Endothelial cell of umbilical vein (primary cell): ENCODE results near the gene ZNF268. TPM values are rescaled to one million over a fixed set of nuclear protein-coding genes. Genes with fewer than 3 reads are reported as not detected.
"Not testable (repeated sequence)": the region's sequence is repeated elsewhere in the genome, so short reads cannot be mapped to it uniquely, and the experiment has no call there.

Experiments used
- BruUV-seq: library from RNA; stranded (reverse); fragments of 400-500 nt; replicated peaks from 2 replicates; lab custom pipeline; 2021; lab: Mats Ljungman, UMichigan
- CTCF ChIA-PET: fragments of 300-600, 350-600 bp; sonication (Branson Sonifier 250); formaldehyde crosslinking; loops from one replicate; lab custom pipeline; 2021; ENCODE audit warnings: antibody characterized with exemption, inconsistent platforms; lab: Charles Lee
- POLR2A ChIA-PET: fragments of 300-600, 350-600 bp; sonication (Branson Sonifier 250); formaldehyde crosslinking; loops from one replicate; lab custom pipeline; 2021; ENCODE audit warnings: antibody characterized with exemption, inconsistent platforms; lab: Charles Lee
- DNase-seq: peaks from one replicate; pipeline ENCODE4 v3.0.0-alpha.2; 2011; ENCODE audit warnings: low read depth, low spot score
- FAIRE-seq: peaks from 2 replicates; lab custom pipeline; 2011; peaks lifted over from hg19 to GRCh38; lab: Jason Lieb, UNC
- H2AFZ ChIP-seq: 2 replicates; pipeline ENCODE4 v1.6.0; 2012; ENCODE audit warnings: low read depth, low read length, control low read depth, inconsistent platforms
- H3K27ac ChIP-seq: 2 replicates; pipeline ENCODE4 v1.5.1; 2011; ENCODE audit warnings: low read depth, mild to moderate bottlenecking, control low read depth, low read length, moderate library complexity; ENCODE audit not compliant: insufficient read depth
- H3K27me3 ChIP-seq, 2 experiments: 2 replicates each; pipeline versions ENCODE4 v1.6.0 to v1.6.1; 2011; ENCODE audit warnings: low read length in 2 of 2, mixed read lengths in 1 of 2; ENCODE audit not compliant: control insufficient read depth in 2 of 2, insufficient read depth in 2 of 2
- H3K36me3 ChIP-seq, 2 experiments: 2 replicates in 1 of 2; 3 replicates in 1 of 2; pipeline ENCODE4 v1.5.1; 2011; ENCODE audit warnings: low read length in 2 of 2, mild to moderate bottlenecking in 1 of 2, moderate library complexity in 1 of 2; ENCODE audit not compliant: control insufficient read depth in 2 of 2, insufficient read depth in 2 of 2; ENCODE audit errors: extremely low read depth in 1 of 2
- H3K4me1 ChIP-seq: 3 replicates; pipeline ENCODE4 v1.5.1; 2011; ENCODE audit warnings: mild to moderate bottlenecking, low read length; ENCODE audit not compliant: control insufficient read depth, insufficient read depth; ENCODE audit errors: extremely low read depth
- H3K4me2 ChIP-seq: 2 replicates; pipeline ENCODE4 v1.6.1; 2011; ENCODE audit warnings: low read length, control low read depth, mixed read lengths; ENCODE audit not compliant: insufficient read depth
- H3K4me3 ChIP-seq, 3 experiments: fragments of 200-600 bp in 1 of 3; sonication (generic), shearing (Covaris generic) in 1 of 3; replicated peaks in 1 of 3; 2 replicates each; pipeline ENCODE4 v1.5.1; 2011 to 2016; ENCODE audit warnings: control low read depth in 3 of 3, low read length in 3 of 3, mild to moderate bottlenecking in 2 of 3, inconsistent platforms in 1 of 3, low read depth in 1 of 3, moderate library complexity in 1 of 3; ENCODE audit not compliant: insufficient read depth in 1 of 3
- H3K79me2 ChIP-seq: 2 replicates; pipeline ENCODE4 v1.6.0; 2012; ENCODE audit warnings: low read length, inconsistent platforms; ENCODE audit not compliant: control insufficient read depth, insufficient read depth
- H3K9ac ChIP-seq: replicated peaks from 2 replicates; pipeline ENCODE3; 2011; ENCODE audit warnings: low read length, control low read depth; ENCODE audit not compliant: insufficient read depth; ENCODE audit errors: extremely low read depth
- H3K9me1 ChIP-seq: replicated peaks from 3 replicates; pipeline ENCODE4 v1.6.0; 2011; ENCODE audit warnings: mild to moderate bottlenecking, low read length; ENCODE audit not compliant: control insufficient read depth, insufficient read depth; ENCODE audit errors: extremely low read depth
- H3K9me3 ChIP-seq: replicated peaks from 2 replicates; pipeline ENCODE4 v1.5.1; 2012; ENCODE audit warnings: low read length, inconsistent platforms; ENCODE audit not compliant: control insufficient read depth, insufficient read depth
- H4K20me1 ChIP-seq: replicated peaks from 2 replicates; pipeline ENCODE3; 2011; ENCODE audit warnings: mild to moderate bottlenecking, low read length; ENCODE audit not compliant: control insufficient read depth, insufficient read depth; ENCODE audit errors: extremely low read depth
- EZH2 ChIP-seq: IDR thresholded peaks from 2 replicates; pipeline ENCODE4 v1.6.1; 2012; ENCODE audit warnings: borderline replicate concordance, low read depth, mild to moderate bottlenecking, moderate library complexity, low read length, inconsistent platforms; ENCODE audit not compliant: severe bottlenecking
- FOS ChIP-seq: IDR thresholded peaks from 2 replicates; pipeline ENCODE4 v1.6.1; 2011; ENCODE audit warnings: mild to moderate bottlenecking, low read length, moderate library complexity, borderline replicate concordance; ENCODE audit not compliant: insufficient read depth
- GATA2 ChIP-seq: IDR thresholded peaks from 2 replicates; pipeline ENCODE4 v1.7.0; 2011; ENCODE audit warnings: low read depth, mild to moderate bottlenecking, moderate library complexity, mixed read lengths, low read length; ENCODE audit not compliant: insufficient read length, insufficient read depth
- JUN ChIP-seq: IDR thresholded peaks from 2 replicates; pipeline ENCODE4 v1.6.1; 2011; ENCODE audit warnings: borderline replicate concordance, low read depth; ENCODE audit not compliant: insufficient read length, insufficient read depth
- MYC ChIP-seq: IDR thresholded peaks from one replicate; pipeline ENCODE4 v1.6.1; 2011; ENCODE audit warnings: mild to moderate bottlenecking, low read depth, low read length
- POLR2A ChIP-seq: IDR thresholded peaks from 2 replicates; pipeline ENCODE4 v1.6.1; 2012; ENCODE audit warnings: low read depth, mild to moderate bottlenecking, control low read depth, low read length
- POLR2AphosphoS5 ChIP-seq: IDR thresholded peaks from 2 replicates; pipeline ENCODE4 v1.6.1; 2012; ENCODE audit warnings: low read depth, mild to moderate bottlenecking, control low read depth, low read length, moderate library complexity; ENCODE audit not compliant: insufficient read depth
- dilution Hi-C: fragments of 300-500 bp; cut with MboI; formaldehyde crosslinking; loops from one replicate; pipeline ENCODE4 v1.15.0; 2019; ENCODE audit warnings: low sequenced_read_pairs; ENCODE audit not compliant: extremely low pct_ligation_motif_present
- intact Hi-C: fragments of 100-400 bp; cut with micrococcal nuclease; formaldehyde crosslinking; loops from one replicate; pipeline ENCODE4 v1.10.0; 2022
- polyA plus RNA-seq, 4 experiments: library from polyadenylated mRNA; depleted of rRNA in 3 of 4; stranded (reverse) in 3 of 4; unstranded in 1 of 4; fragments of >200 nt; gene quantifications; 2 replicates each; pipeline versions ENCODE4 v1.2.1 to v1.2.3, GENCODE V29; 2011 to 2012; ENCODE audit warnings: missing spikeins in 1 of 4
- total RNA-seq: library from RNA; stranded (reverse); gene quantifications from 2 replicates; pipeline ENCODE4 v1.2.3, GENCODE V29; 2021
- TF ChIP-seq, protein P1 (sequence below), 2 donors: IDR thresholded peaks; 1 replicate in 1 of 2; 2 replicates in 1 of 2; pipeline ENCODE4 v1.5.1; 2011; ENCODE audit warnings: low read length in 2 of 2, mild to moderate bottlenecking in 2 of 2, moderate library complexity in 2 of 2, control low read depth in 1 of 2, inconsistent platforms in 1 of 2, low read depth in 1 of 2; ENCODE audit not compliant: insufficient read depth in 1 of 2; ENCODE audit errors: extremely low read depth in 1 of 2
- TF ChIP-seq, protein P2 (sequence below): IDR thresholded peaks from 2 replicates; pipeline ENCODE4 v1.6.1; 2011; ENCODE audit not compliant: insufficient read depth, insufficient read length

ZNF268 gene
- total and polyA plus RNA-seq, 2 donors (not counting 3 experiments of a cell fraction or from before 2014, with no cell fraction given): 7.7 to 17.3 TPM

DNA sequence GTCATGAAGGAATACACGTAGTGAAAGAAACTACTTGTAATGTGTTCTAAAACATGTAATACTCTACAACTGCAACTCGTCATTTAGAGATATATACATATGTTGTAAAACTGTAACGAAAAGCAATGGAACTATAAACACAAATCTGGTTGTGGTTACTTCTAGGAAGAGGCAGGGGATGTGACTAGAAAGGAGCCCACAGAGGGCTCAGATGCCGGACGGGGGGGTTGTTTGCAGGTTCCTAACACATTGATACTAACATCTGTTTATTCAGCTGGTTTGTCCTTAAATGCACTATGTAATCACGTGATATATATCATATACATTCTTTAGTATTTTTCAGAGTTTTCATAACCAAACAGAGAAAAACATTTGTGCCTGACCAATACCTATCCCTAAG lies 70.4 kb downstream of the ZNF268 start:
- DNase-seq (no peak), FAIRE-seq (no peak)
- Histone ChIP-seq H3K9me3 (no peaks in the 10 kb centered on the region), H3K27me3 (no peaks in the 10 kb centered on the region), H3K27ac (no peak overlapping the region), H4K20me1 (no peaks in the 10 kb centered on the region), H3K36me3 (no peaks in the 10 kb centered on the region), H3K79me2 (no peaks in the 10 kb centered on the region), H3K9ac (no peak overlapping the region), H3K4me2 (no peak overlapping the region), H3K4me1 (no peaks in the 10 kb centered on the region), H3K9me1 (no peaks in the 10 kb centered on the region), H2AFZ (no peak overlapping the region), H3K4me3 (no peak overlapping the region)
- POLR2A ChIA-PET: no interaction called here
- dilution Hi-C loops (no loop called here), intact Hi-C loops (no loop called here)
- CTCF ChIA-PET: no interaction called here
- TF ChIP-seq GATA2 (no peak), POLR2A (no peak), MYC (no peak), POLR2AphosphoS5 (no peak), JUN (no peak), FOS (no peak), EZH2 (no peak)
- TF ChIP-seq, protein P1, sequence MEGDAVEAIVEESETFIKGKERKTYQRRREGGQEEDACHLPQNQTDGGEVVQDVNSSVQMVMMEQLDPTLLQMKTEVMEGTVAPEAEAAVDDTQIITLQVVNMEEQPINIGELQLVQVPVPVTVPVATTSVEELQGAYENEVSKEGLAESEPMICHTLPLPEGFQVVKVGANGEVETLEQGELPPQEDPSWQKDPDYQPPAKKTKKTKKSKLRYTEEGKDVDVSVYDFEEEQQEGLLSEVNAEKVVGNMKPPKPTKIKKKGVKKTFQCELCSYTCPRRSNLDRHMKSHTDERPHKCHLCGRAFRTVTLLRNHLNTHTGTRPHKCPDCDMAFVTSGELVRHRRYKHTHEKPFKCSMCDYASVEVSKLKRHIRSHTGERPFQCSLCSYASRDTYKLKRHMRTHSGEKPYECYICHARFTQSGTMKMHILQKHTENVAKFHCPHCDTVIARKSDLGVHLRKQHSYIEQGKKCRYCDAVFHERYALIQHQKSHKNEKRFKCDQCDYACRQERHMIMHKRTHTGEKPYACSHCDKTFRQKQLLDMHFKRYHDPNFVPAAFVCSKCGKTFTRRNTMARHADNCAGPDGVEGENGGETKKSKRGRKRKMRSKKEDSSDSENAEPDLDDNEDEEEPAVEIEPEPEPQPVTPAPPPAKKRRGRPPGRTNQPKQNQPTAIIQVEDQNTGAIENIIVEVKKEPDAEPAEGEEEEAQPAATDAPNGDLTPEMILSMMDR (IDR thresholded peaks at IDR 0.05; ENCODE audit: extremely low read depth in 1 of 2, insufficient read depth in 1 of 2, low read depth in 1 of 2, low read length in 2 of 2): no peak
- TF ChIP-seq, protein P2, sequence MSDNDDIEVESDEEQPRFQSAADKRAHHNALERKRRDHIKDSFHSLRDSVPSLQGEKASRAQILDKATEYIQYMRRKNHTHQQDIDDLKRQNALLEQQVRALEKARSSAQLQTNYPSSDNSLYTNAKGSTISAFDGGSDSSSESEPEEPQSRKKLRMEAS: no peak
- no TSS peak for BruUV-seq

DNA sequence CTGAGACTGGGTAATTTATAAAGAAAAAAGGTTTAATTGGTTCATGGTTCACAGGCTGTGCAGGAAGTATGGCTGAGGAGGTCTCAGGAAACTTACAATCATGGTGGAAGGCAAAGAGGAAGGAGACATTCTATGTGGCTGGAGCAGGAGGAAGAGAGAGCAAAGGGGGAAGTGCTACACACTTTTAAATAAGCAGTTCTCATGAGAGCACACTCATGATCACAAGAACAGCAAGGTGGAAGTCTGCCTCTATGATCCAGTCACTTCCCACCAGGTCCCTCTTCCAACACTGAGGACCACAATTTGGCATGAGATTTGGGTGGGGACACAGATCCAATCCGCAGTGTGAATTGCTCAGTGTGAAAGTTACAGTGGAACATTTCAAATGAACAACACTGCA lies 74.5 kb downstream of the ZNF268 start:
- H3K4me2 ChIP-seq, H4K20me1 ChIP-seq, H3K9me3 ChIP-seq, DNase-seq, H3K79me2 ChIP-seq, BruUV-seq, H3K4me3 ChIP-seq, H3K36me3 ChIP-seq, H3K9me1 ChIP-seq, H3K27ac ChIP-seq, dilution Hi-C loops, CTCF ChIA-PET, H3K9ac ChIP-seq, H3K27me3 ChIP-seq, FAIRE-seq, intact Hi-C loops, H3K4me1 ChIP-seq, POLR2A ChIA-PET, H2AFZ ChIP-seq: not testable (repeated sequence)
